H1 (cell line): ENCODE measurements around the gene CNTN5. TPM values are rescaled to one million over a fixed set of nuclear protein-coding genes. Genes with fewer than 3 reads are reported as not detected.

ENCODE experiments used
- CTCF ChIA-PET: fragments of 300-600 bp; sonication (Branson Sonifier 250); formaldehyde crosslinking; loops from one replicate; lab custom pipeline; 2021; ENCODE audit not compliant: partially characterized antibody; lab: Charles Lee
- POLR2A ChIA-PET: fragments of 300-600 bp; sonication (Branson Sonifier 250); formaldehyde crosslinking; loops from one replicate; lab custom pipeline; 2021; ENCODE audit warnings: inconsistent platforms; ENCODE audit not compliant: partially characterized antibody; lab: Charles Lee
- DNase-seq, 2 experiments: peaks; one replicate each; pipeline versions ENCODE4 v3.0.0 to v3.0.0-alpha.2; 2010 to 2022; ENCODE audit warnings: low spot score in 2 of 2, low read depth in 1 of 2, mixed read lengths in 1 of 2
- FAIRE-seq: peaks from 2 replicates; lab custom pipeline; 2011; peaks lifted over from hg19 to GRCh38; lab: Jason Lieb, UNC
- H2AFZ ChIP-seq: 2 replicates; pipeline ENCODE4 v1.8.1; 2012; ENCODE audit warnings: low read length, inconsistent platforms
- H2AK5ac ChIP-seq: 2 replicates; pipeline ENCODE4 v1.6.1; 2013; ENCODE audit warnings: low read depth, low read length
- H2BK120ac ChIP-seq: replicated peaks from 2 replicates; pipeline ENCODE3; 2013; ENCODE audit warnings: low read depth, low read length, inconsistent platforms
- H2BK12ac ChIP-seq: 2 replicates; pipeline ENCODE4 v1.6.1; 2013; ENCODE audit warnings: low read depth, low read length
- H2BK15ac ChIP-seq: 2 replicates; pipeline ENCODE4 v1.6.1; 2013; ENCODE audit warnings: low read length
- H2BK20ac ChIP-seq: 2 replicates; pipeline ENCODE4 v1.6.1; 2013; ENCODE audit warnings: low read length
- H2BK5ac ChIP-seq: 2 replicates; pipeline ENCODE4 v1.6.1; 2013; ENCODE audit warnings: low read depth, low read length
- H3K14ac ChIP-seq: 2 replicates; pipeline ENCODE4 v1.6.1; 2013; ENCODE audit warnings: inconsistent platforms; ENCODE audit not compliant: insufficient read length
- H3K18ac ChIP-seq: 2 replicates; pipeline ENCODE4 v1.6.1; 2013; ENCODE audit warnings: low read length; ENCODE audit errors: extremely low read depth
- H3K23ac ChIP-seq: 2 replicates; pipeline ENCODE4 v1.6.1; 2013; ENCODE audit warnings: inconsistent platforms; ENCODE audit not compliant: insufficient read length
- H3K23me2 ChIP-seq: 2 replicates; pipeline ENCODE4 v1.6.1; 2013; ENCODE audit warnings: low read depth, low read length
- H3K27ac ChIP-seq: 2 replicates; pipeline ENCODE4 v1.6.1; 2011; ENCODE audit warnings: low read depth, low read length, inconsistent platforms
- H3K27me3 ChIP-seq, 4 experiments: replicated peaks in 1 of 4; 1 replicate in 1 of 4; 2 replicates in 3 of 4; pipeline versions ENCODE4 v1.6.1 to v1.8.1; 2011 to 2013; ENCODE audit warnings: low read length in 3 of 4, mild to moderate bottlenecking in 3 of 4, inconsistent platforms in 2 of 4, mixed read lengths in 2 of 4, moderate library complexity in 1 of 4; ENCODE audit not compliant: control insufficient read depth in 3 of 4, insufficient read depth in 3 of 4; ENCODE audit errors: extremely low read depth in 1 of 4
- H3K36me3 ChIP-seq, 4 experiments: 2 replicates each; pipeline versions ENCODE4 v1.6.1 to v1.8.1; 2011 to 2013; ENCODE audit warnings: mild to moderate bottlenecking in 4 of 4, low read length in 3 of 4, moderate library complexity in 2 of 4, control low read depth in 1 of 4, inconsistent platforms in 1 of 4; ENCODE audit not compliant: insufficient read depth in 4 of 4, control insufficient read depth in 2 of 4
- H3K4ac ChIP-seq: replicated peaks from 2 replicates; pipeline ENCODE3; 2013; ENCODE audit warnings: low read length, low read depth, mixed read lengths, inconsistent platforms; ENCODE audit not compliant: insufficient read length
- H3K4me1 ChIP-seq, 4 experiments: replicated peaks in 1 of 4; 1 replicate in 1 of 4; 2 replicates in 3 of 4; pipeline versions ENCODE4 v1.6.1 to v1.8.1; 2011 to 2013; ENCODE audit warnings: low read length in 3 of 4, inconsistent platforms in 2 of 4, mixed read lengths in 1 of 4; ENCODE audit not compliant: insufficient read depth in 4 of 4, control insufficient read depth in 3 of 4
- H3K4me2 ChIP-seq, 2 experiments: 2 replicates each; pipeline versions ENCODE4 v1.6.1 to v1.8.1; 2011 to 2013; ENCODE audit warnings: low read depth in 2 of 2, low read length in 2 of 2, control low read depth in 1 of 2, inconsistent platforms in 1 of 2, mild to moderate bottlenecking in 1 of 2; ENCODE audit not compliant: insufficient read depth in 1 of 2
- H3K4me3 ChIP-seq, 4 experiments: fragments of 200-600, 300-600 bp in 1 of 4; sonication (generic), shearing (Covaris generic), sonication (Bioruptor Twin) in 1 of 4; 2 replicates each; pipeline versions ENCODE4 v1.5.1 to v1.8.1; 2011 to 2016; ENCODE audit warnings: low read length in 4 of 4, low read depth in 3 of 4, control low read depth in 2 of 4, inconsistent platforms in 2 of 4, mild to moderate bottlenecking in 2 of 4, mixed read lengths in 1 of 4, moderate library complexity in 1 of 4; ENCODE audit not compliant: insufficient read depth in 2 of 4; ENCODE audit errors: extremely low read depth in 1 of 4
- H3K56ac ChIP-seq: replicated peaks from 2 replicates; pipeline ENCODE3; 2013; ENCODE audit warnings: low read depth, mild to moderate bottlenecking, mixed read lengths, low read length, inconsistent platforms; ENCODE audit not compliant: insufficient read length
- H3K79me1 ChIP-seq: 2 replicates; pipeline ENCODE4 v1.6.1; 2013; ENCODE audit warnings: low read depth, low read length, control low read depth
- H3K79me2 ChIP-seq, 2 experiments: 2 replicates each; pipeline versions ENCODE4 v1.6.1 to v1.8.1; 2012 to 2013; ENCODE audit warnings: low read length in 2 of 2, mild to moderate bottlenecking in 2 of 2, inconsistent platforms in 1 of 2; ENCODE audit not compliant: insufficient read depth in 2 of 2, control insufficient read depth in 1 of 2
- H3K9ac ChIP-seq, 4 experiments: replicated peaks in 1 of 4; 1 replicate in 1 of 4; 2 replicates in 3 of 4; pipeline versions ENCODE4 v1.6.1 to v1.8.1; 2011 to 2013; ENCODE audit warnings: low read depth in 3 of 4, low read length in 3 of 4, control low read depth in 2 of 4, mild to moderate bottlenecking in 2 of 4, moderate library complexity in 2 of 4, inconsistent platforms in 1 of 4; ENCODE audit errors: extremely low read depth in 1 of 4
- H3K9me3 ChIP-seq, 2 experiments: 2 replicates each; pipeline versions ENCODE4 v1.6.1 to v1.8.1; 2012 to 2013; ENCODE audit warnings: mild to moderate bottlenecking in 2 of 2, moderate library complexity in 2 of 2, control low read depth in 1 of 2, inconsistent platforms in 1 of 2, low read depth in 1 of 2, low read length in 1 of 2, mixed read lengths in 1 of 2; ENCODE audit not compliant: insufficient read depth in 2 of 2
- H4K20me1 ChIP-seq, 2 experiments: replicated peaks in 1 of 2; 2 replicates each; pipeline versions ENCODE3 to v1.8.1; 2011 to 2013; ENCODE audit warnings: inconsistent platforms in 2 of 2, low read length in 2 of 2, mild to moderate bottlenecking in 1 of 2; ENCODE audit not compliant: insufficient read depth in 2 of 2, control insufficient read depth in 1 of 2
- H4K5ac ChIP-seq: 2 replicates; pipeline ENCODE4 v1.6.1; 2013; ENCODE audit warnings: low read length, low read depth, mixed read lengths, inconsistent platforms; ENCODE audit not compliant: insufficient read length
- H4K8ac ChIP-seq: 2 replicates; pipeline ENCODE4 v1.8.0; 2013; ENCODE audit warnings: mild to moderate bottlenecking, moderate library complexity, low read length, inconsistent platforms; ENCODE audit not compliant: insufficient read depth; ENCODE audit errors: extremely low read depth
- H4K91ac ChIP-seq: replicated peaks from 2 replicates; pipeline ENCODE3; 2013; ENCODE audit warnings: low read length, mixed read lengths, inconsistent platforms; ENCODE audit not compliant: insufficient read length
- SUZ12 ChIP-seq: fragments of 200-600 bp; sonication (generic); IDR thresholded peaks from 2 replicates; pipeline ENCODE4 v1.6.1; 2012; ENCODE audit warnings: mild to moderate bottlenecking, inconsistent platforms, low read length, moderate library complexity, mixed read lengths
- TBP ChIP-seq: IDR thresholded peaks from 2 replicates; pipeline ENCODE4 v1.6.1; 2011; ENCODE audit warnings: low read depth, low read length, improper control_type of control experiment
- WGBS, 2 experiments: shearing (Covaris generic) in 1 of 2; methylation state at CpG; one replicate each; pipeline versions ENCODE4 v1.1.6 to v1.1.7; 2013 to 2015; ENCODE audit warnings: low lambda C conversion rate in 2 of 2, mixed read lengths in 2 of 2, inconsistent platforms in 1 of 2, low coverage in 1 of 2, missing lambda C conversion rate in 1 of 2; ENCODE audit not compliant: insufficient replicate concordance in 2 of 2, insufficient coverage in 1 of 2, insufficient read length in 1 of 2; ENCODE audit errors: extremely low coverage in 1 of 2, missing lambda C conversion rate in 1 of 2; 5-methylcytosine and 5-hydroxymethylcytosine counted together
- polyA plus RNA-seq, 7 experiments: library from polyadenylated mRNA; depleted of rRNA in 3 of 7; stranded (reverse) in 5 of 7; unstranded in 2 of 7; fragments of >200 nt in 5 of 7; fragments of 200-250 nt in 2 of 7; gene quantifications; 1 replicate in 5 of 7; 2 replicates in 1 of 7; 4 replicates in 1 of 7; pipeline versions ENCODE4 v1.2.1 to v1.2.3, GENCODE V29; 2011 to 2013; ENCODE audit warnings: missing spikeins in 2 of 7, mixed read lengths in 2 of 7
- total RNA-seq: library from RNA; stranded (reverse); fragmentation: NEBNext Ultra II Directional; extraction: Animal tissue kit (Norgen Biotek cat#: 25700); gene quantifications from 2 replicates; pipeline ENCODE4 v1.2.1, GENCODE V29; 2021

Gene CNTN5
- total and polyA plus RNA-seq, 2 of the 8 experiments (the other 6 are each of a cell fraction or from before 2014, with no cell fraction given): not detected

GRCh38 chr11:100182927-100183326 lies 1162.2 kb downstream of the CNTN5 start:
- no peak overlapping the region for H4K91ac ChIP-seq
- peaks cover 0 to 2% (median 0%) of the 10 kb centered on the region in 4 experiments; a peak in 1 of 7 replicates for H3K4me1 ChIP-seq
- no peak overlapping the region for H3K4ac ChIP-seq
- H3K36me3 ChIP-seq: no peaks in the 10 kb centered on the region
- 92% methylated on average over 2 of the region's 2 CpGs; no CpG with 5 or more reads in 1 of the 2 experiments for WGBS, 2 experiments
- no peak overlapping the region for H3K14ac ChIP-seq
- no peaks in the 10 kb centered on the region for H3K23me2 ChIP-seq
- H2BK5ac ChIP-seq: no peak overlapping the region
- H3K9ac ChIP-seq: no peak overlapping the region
- no peaks in the 10 kb centered on the region for H3K79me2 ChIP-seq
- H2BK15ac ChIP-seq: no peak overlapping the region
- no peak overlapping the region for H2AK5ac ChIP-seq
- H3K9me3 ChIP-seq: no peaks in the 10 kb centered on the region
- no peak overlapping the region for H2AFZ ChIP-seq
- H3K4me2 ChIP-seq: no peak overlapping the region
- no peak overlapping the region for H2BK20ac ChIP-seq
- H3K27me3 ChIP-seq: no peaks in the 10 kb centered on the region
- no peak overlapping the region for H3K23ac ChIP-seq
- no peak overlapping the region for H4K8ac ChIP-seq
- TF ChIP-seq TBP (no peak), SUZ12 (no peak)
- no peak for FAIRE-seq
- H3K27ac ChIP-seq: no peak overlapping the region
- ChIA-PET POLR2A (no interaction called here), CTCF (interaction anchor here (0.6 to 1.3 kb wide), 4 partner anchors 12 to 215 kb away, joined by 3 to 4 read pairs (median 3); no protein-coding TSS in a partner anchor)
- H2BK120ac ChIP-seq: no peak overlapping the region
- no peak overlapping the region for H4K5ac ChIP-seq
- no peaks in the 10 kb centered on the region for H4K20me1 ChIP-seq
- H3K18ac ChIP-seq: no peak overlapping the region
- H3K4me3 ChIP-seq: no peak overlapping the region
- H3K79me1 ChIP-seq: no peaks in the 10 kb centered on the region
- no peak overlapping the region for H2BK12ac ChIP-seq
- no peak for DNase-seq
- H3K56ac ChIP-seq: no peak overlapping the region
